MM.1S (cell line): ENCODE results near the gene RRP36.

ENCODE experiments used
- DNase-seq: peaks from one replicate; pipeline ENCODE4 v3.0.0-alpha.2; 2015
- H2AFZ ChIP-seq: fragments of 300-600 bp; sonication (generic); 2 replicates; pipeline ENCODE4 v1.6.0; 2016; ENCODE audit warnings: antibody characterized with exemption, low read length
- H3F3A ChIP-seq: fragments of 300-600 bp; sonication (generic); 2 replicates; pipeline ENCODE4 v1.6.1; 2016; ENCODE audit warnings: mild to moderate bottlenecking, antibody characterized with exemption, low read length, moderate library complexity, mixed read lengths; ENCODE audit not compliant: insufficient read depth
- H3K27ac ChIP-seq: fragments of 300-600 bp; sonication (generic); 2 replicates; pipeline ENCODE4 v1.5.1; 2016; ENCODE audit warnings: mild to moderate bottlenecking, low read length
- H3K27me3 ChIP-seq: fragments of 300-600 bp; sonication (generic); replicated peaks from 2 replicates; pipeline ENCODE4 v1.6.0; 2016; ENCODE audit warnings: low read length; ENCODE audit not compliant: insufficient read depth
- H3K36me3 ChIP-seq: fragments of 300-600 bp; sonication (generic); replicated peaks from 2 replicates; pipeline ENCODE4 v1.6.1; 2016; ENCODE audit warnings: mild to moderate bottlenecking, low read length, mixed read lengths; ENCODE audit not compliant: insufficient read depth
- H3K4me1 ChIP-seq: fragments of 300-600 bp; sonication (generic); 2 replicates; pipeline ENCODE4 v1.6.1; 2016; ENCODE audit warnings: low read length, mixed read lengths
- H3K4me2 ChIP-seq: fragments of 300-600 bp; sonication (generic); 2 replicates; pipeline ENCODE4 v1.6.0; 2016; ENCODE audit warnings: low read depth, low read length
- H3K4me3 ChIP-seq: fragments of 300-600 bp; sonication (generic); 2 replicates; pipeline ENCODE4 v1.5.1; 2016; ENCODE audit warnings: low read length, mixed read lengths
- H3K79me2 ChIP-seq: fragments of 300-600 bp; sonication (generic); 2 replicates; pipeline ENCODE4 v1.6.1; 2016; ENCODE audit warnings: mixed run types, low read length, mixed read lengths
- H3K9ac ChIP-seq: fragments of 300-600 bp; sonication (generic); 2 replicates; pipeline ENCODE4 v1.6.1; 2016; ENCODE audit warnings: low read length, mixed read lengths
- H3K9me2 ChIP-seq: fragments of 300-600 bp; sonication (generic); replicated peaks from 2 replicates; pipeline ENCODE4 v1.6.1; 2016; ENCODE audit warnings: mild to moderate bottlenecking, low read length, mixed read lengths; ENCODE audit not compliant: insufficient read depth
- H3K9me3 ChIP-seq: fragments of 300-600 bp; sonication (generic); replicated peaks from 2 replicates; pipeline ENCODE4 v1.6.1; 2016; ENCODE audit warnings: mild to moderate bottlenecking, low read length, mixed read lengths; ENCODE audit not compliant: insufficient read depth
- H4K20me1 ChIP-seq: fragments of 300-600 bp; sonication (generic); 2 replicates; pipeline ENCODE4 v1.6.1; 2016; ENCODE audit warnings: mild to moderate bottlenecking, low read length, moderate library complexity, mixed read lengths; ENCODE audit not compliant: insufficient read depth
- CTCF ChIP-seq: fragments of 300-600 bp; sonication (generic); IDR thresholded peaks from 2 replicates; pipeline ENCODE4 v1.5.1; 2016; ENCODE audit warnings: antibody characterized with exemption, low read length, mixed read lengths
- EZH2 ChIP-seq: fragments of 300-600 bp; sonication (generic); optimal IDR thresholded peaks from 2 replicates; pipeline ENCODE3; 2017; ENCODE audit warnings: low read depth, mild to moderate bottlenecking, antibody characterized with exemption, low read length, mixed read lengths
- EZH2phosphoT487 ChIP-seq: fragments of 300-600 bp; sonication (generic); IDR thresholded peaks from 2 replicates; pipeline ENCODE4 v1.6.1; 2018; ENCODE audit warnings: antibody characterized with exemption, low read length

Gene RRP36

GRCh38 chr6:43007126-43007525, 14.3 kb upstream of the RRP36 start:
- Histone ChIP-seq H2AFZ (no peak overlapping the region), H3K4me3 (no peak overlapping the region), H3K4me2 (no peak overlapping the region), H3K79me2 (peaks cover 6% of the 10 kb centered on the region), H3K9ac (no peak overlapping the region), H4K20me1 (no peaks in the 10 kb centered on the region), H3K9me3 (no peaks in the 10 kb centered on the region), H3K36me3 (no peaks in the 10 kb centered on the region), H3F3A (no peaks in the 10 kb centered on the region), H3K27me3 (no peaks in the 10 kb centered on the region), H3K9me2 (no peaks in the 10 kb centered on the region), H3K27ac (no peak overlapping the region), H3K4me1 (0 out of 2 replicates have a peak, but pooled peaks cover 2% of the 10 kb centered on the region)
- DNase-seq, result no peak
- TF ChIP-seq EZH2phosphoT487 (no peak), CTCF (no peak), EZH2 (no peak)

DNA sequence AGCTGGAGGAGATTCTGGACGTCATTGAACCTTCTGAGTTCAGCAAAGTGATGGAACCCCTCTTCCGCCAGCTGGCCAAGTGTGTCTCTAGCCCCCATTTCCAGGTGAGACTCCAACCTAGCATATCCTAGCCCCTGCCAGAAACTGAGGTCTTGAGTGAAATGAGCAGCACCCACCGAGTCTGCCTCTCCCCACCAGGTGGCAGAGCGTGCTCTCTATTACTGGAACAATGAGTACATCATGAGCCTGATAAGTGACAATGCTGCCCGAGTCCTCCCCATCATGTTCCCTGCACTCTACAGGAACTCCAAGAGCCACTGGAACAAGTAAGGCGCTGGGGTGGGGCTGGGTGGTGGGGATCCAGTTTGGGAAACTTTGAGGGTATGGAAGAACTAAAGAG, 12.3 kb upstream of the RRP36 start:
- Histone ChIP-seq H3K4me2 (no peak overlapping the region), H3K36me3 (no peaks in the 10 kb centered on the region), H3K9me2 (no peaks in the 10 kb centered on the region), H3K4me1 (peaks cover 9% of the 10 kb centered on the region; the same call in 1 of the 2 replicates), H3K9me3 (no peaks in the 10 kb centered on the region), H3K27ac (no peak overlapping the region), H3K79me2 (peaks cover 21% of the 10 kb centered on the region), H3K27me3 (no peaks in the 10 kb centered on the region), H3K9ac (no peak overlapping the region), H2AFZ (no peak overlapping the region), H3K4me3 (no peak overlapping the region), H4K20me1 (no peaks in the 10 kb centered on the region), H3F3A (no peaks in the 10 kb centered on the region)
- TF ChIP-seq CTCF (peak; percentile 39), EZH2phosphoT487 (no peak), EZH2 (no peak)
- DNase-seq, result no peak

DNA sequence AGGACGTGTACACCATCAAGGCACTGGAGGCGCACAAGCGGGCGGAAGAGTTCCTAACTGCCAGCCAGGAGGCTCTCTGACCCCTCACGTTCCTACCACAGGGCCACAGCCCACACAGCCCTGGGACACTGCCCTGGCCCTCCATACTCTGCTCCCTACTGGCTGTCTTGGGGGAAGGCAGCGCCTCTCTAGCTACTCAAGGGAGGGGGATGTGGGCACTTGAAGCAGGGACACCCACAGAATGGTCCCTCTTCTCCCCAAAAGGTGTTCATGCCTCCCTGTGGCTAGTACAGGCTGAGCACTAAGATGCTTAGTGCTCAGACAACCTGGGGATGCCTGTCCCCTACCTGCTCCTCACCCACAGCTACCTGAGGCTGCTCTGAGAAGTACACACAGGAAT, 10.2 kb upstream of the RRP36 start:
- no peaks in the 10 kb centered on the region for H4K20me1 ChIP-seq
- TF ChIP-seq EZH2 (no peak), CTCF (no peak), EZH2phosphoT487 (no peak)
- H3K27me3 ChIP-seq, result no peaks in the 10 kb centered on the region
- no peak for DNase-seq
- peaks cover 42% of the 10 kb centered on the region for H3K79me2 ChIP-seq
- no peak overlapping the region for H2AFZ ChIP-seq
- no peak overlapping the region for H3K4me2 ChIP-seq
- H3K36me3 ChIP-seq, result no peaks in the 10 kb centered on the region
- no peak overlapping the region for H3K27ac ChIP-seq
- no peaks in the 10 kb centered on the region for H3K9me3 ChIP-seq
- H3K9me2 ChIP-seq, result no peaks in the 10 kb centered on the region
- H3K4me1 ChIP-seq, result peaks cover 9% of the 10 kb centered on the region; the same call in 1 of the 2 replicates
- no peak overlapping the region for H3K9ac ChIP-seq
- no peaks in the 10 kb centered on the region for H3F3A ChIP-seq
- H3K4me3 ChIP-seq, result no peak overlapping the region
